Right lobe of liver (tissue), 6 donors: ENCODE data around the gene RPS28. TPM values are rescaled to one million over a fixed set of nuclear protein-coding genes. Genes with fewer than 3 reads are reported as not detected.
"Not testable (repeated sequence)": the region's sequence is repeated elsewhere in the genome, so short reads cannot be mapped to it uniquely, and the experiment has no call there.

Experiments
- ATAC-seq, 4 donors: fragments of 200-7000 bp; cut with Tn5 transposase; one replicate each; pipeline ENCODE4 v1.9.1; 2020; ENCODE audit warnings: mild to moderate bottlenecking in 4 of 4, moderate library complexity in 4 of 4
- DNase-seq, 3 donors: peaks; one replicate each; pipeline ENCODE4 v3.0.0-alpha.2; 2020
- H3K27ac ChIP-seq, 3 donors: fragments of 200-600 bp; one replicate each; pipeline ENCODE4 v1.8.0; 2022
- H3K27me3 ChIP-seq, 2 donors: fragments of 200-600 bp; one replicate each; pipeline ENCODE4 v1.8.0; 2022
- H3K36me3 ChIP-seq, 4 donors: fragments of 200-600 bp; sonication (generic) in 1 of 4; one replicate each; pipeline versions ENCODE4 v1.5.1 to v1.8.0; 2017 to 2022; ENCODE audit warnings: control low read depth in 1 of 4
- H3K4me1 ChIP-seq, 4 donors: fragments of 200-600 bp; sonication (generic) in 1 of 4; one replicate each; pipeline versions ENCODE4 v1.5.1 to v1.8.0; 2017 to 2022; ENCODE audit warnings: control low read depth in 1 of 4
- H3K4me3 ChIP-seq, 3 donors: fragments of 200-600 bp; one replicate each; pipeline ENCODE4 v1.8.0; 2022
- H3K9me3 ChIP-seq, 4 donors: fragments of 200-600 bp; sonication (generic) in 1 of 4; one replicate each; pipeline versions ENCODE4 v1.5.1 to v1.8.0; 2017 to 2022; ENCODE audit warnings: control low read depth in 1 of 4
- POLR2A ChIP-seq: fragments of 450-650 bp; IDR thresholded peaks from one replicate; pipeline ENCODE4 v1.6.1; 2017; ENCODE audit warnings: antibody characterized with exemption, mild to moderate bottlenecking
- WGBS: methylation state at CpG from one replicate; pipeline ENCODE4 v1.1.6; 2018; ENCODE audit warnings: low coverage, low lambda C conversion rate; ENCODE audit not compliant: insufficient coverage; ENCODE audit errors: missing lambda C conversion rate; 5-methylcytosine and 5-hydroxymethylcytosine counted together
- intact Hi-C, 2 donors: fragments of 100-400 bp; cut with DNase I; formaldehyde crosslinking; loops; one replicate each; pipeline versions ENCODE4 v1.11.2 to v1.14.1; 2022
- total RNA-seq, 6 experiments: library from RNA; depleted of rRNA in 2 of 6; stranded (reverse); fragments of >200 nt in 2 of 6; fragmentation: NEBNext Ultra II Directional in 3 of 6; extraction: Animal tissue kit (Norgen Biotek cat#: 25700) in 3 of 6; gene quantifications; one replicate each; pipeline versions ENCODE4 v1.1.0 to v1.2.4, GENCODE V29; 2016 to 2023
- TF ChIP-seq, protein P1 (sequence below), 4 donors: fragments of 200-600 bp in 3 of 4; fragments of 450-650 bp in 1 of 4; IDR thresholded peaks; one replicate each; pipeline versions ENCODE4 v1.5.1 to v1.8.0; 2016 to 2022; ENCODE audit warnings: antibody characterized with exemption in 4 of 4, mild to moderate bottlenecking in 2 of 4
- donor health status: DM: no; HTN: yes; CAD: no.
- donor health status: DM: no; HTN: no; CAD: no.
- donor health status: DM: no; HTN: no; CAD: no.
- donor health status: DM: no; HTN: yes; CAD: no.
- donor health status: DM: no; HTN: yes; CAD: no.

RPS28 gene
- total RNA-seq, 6 experiments from 2014 or later = 147 to 669 (median 564) TPM

DNA sequence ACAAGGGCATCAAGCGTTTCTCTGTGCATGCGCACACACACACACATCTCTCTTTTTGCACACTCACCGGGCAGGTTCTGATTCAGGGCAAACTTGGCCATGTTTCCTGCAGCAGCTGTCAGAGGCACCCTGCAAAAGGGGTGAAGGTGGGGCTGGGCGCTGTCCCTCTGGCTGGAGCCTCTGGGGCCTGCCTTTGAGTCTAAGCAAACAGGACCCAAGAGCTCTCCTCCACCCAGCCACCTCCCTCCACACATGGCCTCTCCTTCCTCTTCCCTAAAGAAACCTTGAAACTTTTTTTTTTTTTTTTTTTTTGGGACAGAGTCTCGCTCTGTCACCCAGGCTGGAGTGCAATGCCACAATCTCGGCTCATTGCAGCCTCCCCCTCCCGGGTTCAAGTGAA lies 16.4 kb downstream of the RPS28 start:
- peaks cover 0 to 6% (median 3%) of the 10 kb centered on the region in 4 donors for H3K4me1 ChIP-seq
- TF ChIP-seq, protein P1, sequence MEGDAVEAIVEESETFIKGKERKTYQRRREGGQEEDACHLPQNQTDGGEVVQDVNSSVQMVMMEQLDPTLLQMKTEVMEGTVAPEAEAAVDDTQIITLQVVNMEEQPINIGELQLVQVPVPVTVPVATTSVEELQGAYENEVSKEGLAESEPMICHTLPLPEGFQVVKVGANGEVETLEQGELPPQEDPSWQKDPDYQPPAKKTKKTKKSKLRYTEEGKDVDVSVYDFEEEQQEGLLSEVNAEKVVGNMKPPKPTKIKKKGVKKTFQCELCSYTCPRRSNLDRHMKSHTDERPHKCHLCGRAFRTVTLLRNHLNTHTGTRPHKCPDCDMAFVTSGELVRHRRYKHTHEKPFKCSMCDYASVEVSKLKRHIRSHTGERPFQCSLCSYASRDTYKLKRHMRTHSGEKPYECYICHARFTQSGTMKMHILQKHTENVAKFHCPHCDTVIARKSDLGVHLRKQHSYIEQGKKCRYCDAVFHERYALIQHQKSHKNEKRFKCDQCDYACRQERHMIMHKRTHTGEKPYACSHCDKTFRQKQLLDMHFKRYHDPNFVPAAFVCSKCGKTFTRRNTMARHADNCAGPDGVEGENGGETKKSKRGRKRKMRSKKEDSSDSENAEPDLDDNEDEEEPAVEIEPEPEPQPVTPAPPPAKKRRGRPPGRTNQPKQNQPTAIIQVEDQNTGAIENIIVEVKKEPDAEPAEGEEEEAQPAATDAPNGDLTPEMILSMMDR (IDR thresholded peaks at IDR 0.05) = no peak
- TF ChIP-seq POLR2A = no peak
- H3K4me3 ChIP-seq = no peak overlapping the region
- no peaks in the 10 kb centered on the region for H3K36me3 ChIP-seq
- H3K9me3 ChIP-seq = no peaks in the 10 kb centered on the region
- WGBS = 50% methylated on average over 1 of the region's 7 CpGs
- DNase-seq = no peak
- no peak overlapping the region for H3K27ac ChIP-seq
- ATAC-seq = no peak
- intact Hi-C loops = no loop called here
- H3K27me3 ChIP-seq = peaks cover 0 to 18% of the 10 kb centered on the region in 2 donors

DNA sequence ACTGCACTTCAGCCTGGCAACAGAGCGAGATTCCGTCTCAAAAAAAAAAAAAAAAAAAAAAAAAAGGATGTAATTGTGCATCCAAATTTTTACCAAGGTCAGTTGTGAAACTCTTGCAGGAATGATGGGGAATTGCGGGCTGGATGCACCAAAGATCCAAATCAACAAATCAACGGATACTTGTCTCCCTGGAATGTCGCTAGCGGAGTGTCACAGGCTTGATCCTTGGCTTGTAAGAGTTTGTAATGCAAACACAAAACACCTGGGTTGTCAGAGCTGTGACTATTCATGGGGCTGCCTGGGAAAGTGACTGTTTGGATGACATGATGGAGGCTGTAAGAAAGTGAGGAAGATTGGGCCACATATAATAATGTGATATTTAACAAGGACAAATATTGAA lies 17.5 kb downstream of the RPS28 start:
- H3K4me1 ChIP-seq = peaks cover 0 to 14% (median 3%) of the 10 kb centered on the region in 4 donors
- no peak for DNase-seq

DNA sequence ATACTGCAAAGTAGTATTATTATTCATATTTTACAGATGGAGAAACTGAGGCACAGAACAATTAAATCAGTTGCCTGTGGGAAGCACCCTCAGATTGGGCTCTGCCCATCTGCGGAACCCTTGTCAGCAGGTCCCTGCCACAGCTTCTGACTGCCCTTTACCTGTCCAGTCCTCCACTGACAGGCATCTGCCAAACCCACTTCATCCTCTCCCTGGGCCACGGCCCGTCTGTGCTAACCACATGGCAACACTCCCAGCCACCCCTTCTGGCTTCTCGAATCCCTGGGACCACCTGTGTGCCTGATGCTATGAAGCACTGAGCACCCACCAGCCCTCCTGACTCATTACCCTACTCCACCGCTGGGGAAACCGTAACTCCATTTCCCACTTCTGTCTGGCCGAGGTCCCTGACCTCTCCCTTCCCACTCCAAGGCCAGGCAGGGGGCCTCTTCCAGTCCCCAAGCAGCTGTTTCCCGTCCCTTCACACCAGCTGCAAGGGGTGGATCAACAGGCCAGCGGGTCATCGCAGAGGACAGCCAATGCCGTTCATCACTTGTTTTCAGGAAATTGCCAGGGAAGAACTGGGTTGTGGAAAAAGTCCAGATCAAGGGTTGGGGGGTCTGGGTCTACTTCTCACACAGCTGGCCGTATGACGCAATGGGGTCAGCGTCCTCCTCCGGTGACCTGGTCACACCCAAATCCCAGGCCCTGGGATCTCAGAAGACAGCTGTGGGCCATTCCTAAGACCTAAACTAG lies 19.2 kb downstream of the RPS28 start:
- H3K4me3 ChIP-seq = no peak overlapping the region
- peak; percentile 34 to 60 (median 46) for ATAC-seq

More for the DNA sequence above, 17.5 kb downstream of the RPS28 start:
- WGBS = 48% methylated on average over 4 of the region's 6 CpGs
- Histone ChIP-seq H3K27me3 (peaks cover 0 to 9% of the 10 kb centered on the region in 2 donors), H3K36me3 (no peaks in the 10 kb centered on the region), H3K9me3 (no peaks in the 10 kb centered on the region), H3K27ac (no peak overlapping the region), H3K4me3 (no peak overlapping the region)
- ATAC-seq = no peak
- intact Hi-C loops = no loop called here
- TF ChIP-seq, protein P1 (IDR thresholded peaks at IDR 0.05) = no peak
- no peak for TF ChIP-seq POLR2A

DNA sequence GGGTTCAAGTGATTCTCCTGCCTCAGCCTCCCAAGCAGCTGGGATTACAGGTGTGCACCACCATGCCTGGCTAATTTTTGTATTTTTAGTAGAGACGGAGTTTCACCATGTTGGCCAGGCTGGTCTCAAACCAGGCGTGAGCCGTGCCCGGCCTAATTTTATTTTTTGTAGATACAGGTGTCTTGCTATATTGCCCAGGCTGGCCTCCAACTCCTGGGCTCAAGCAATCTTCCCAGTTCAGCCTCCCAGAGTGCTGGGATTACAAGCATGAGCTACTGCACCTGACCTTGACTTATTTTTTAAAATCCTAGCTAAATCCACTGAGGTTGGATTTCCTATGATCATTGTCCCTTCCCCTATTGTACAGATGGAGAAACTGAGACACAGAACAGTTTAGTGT lies 20.2 kb downstream of the RPS28 start:
- H3K4me3 ChIP-seq, H3K4me1 ChIP-seq, H3K27me3 ChIP-seq, ATAC-seq, intact Hi-C loops, DNase-seq, H3K36me3 ChIP-seq, H3K9me3 ChIP-seq: not testable (repeated sequence)
- WGBS = no CpG with 5 or more reads among the region's 4 CpGs
- H3K27ac ChIP-seq = peak overlapping the region in 2 of 3 donors; percentile 16 to 18

More for the DNA sequence above, 19.2 kb downstream of the RPS28 start:
- intact Hi-C loops = no loop called here
- WGBS = 19% methylated on average over 15 of the region's 15 CpGs
- Histone ChIP-seq H3K36me3 (no peaks in the 10 kb centered on the region), H3K4me1 (peaks cover 0 to 9% (median 0%) of the 10 kb centered on the region in 4 donors), H3K27ac (peak overlapping the region in 2 of 3 donors; percentile 16 to 18), H3K27me3 (no peaks in the 10 kb centered on the region), H3K9me3 (no peaks in the 10 kb centered on the region)
- peak; percentile 61 to 73 (median 64) for DNase-seq
- TF ChIP-seq POLR2A = no peak
- TF ChIP-seq, protein P1 (IDR thresholded peaks at IDR 0.05) = peak in 1 of 4 donors; percentile 22

DNA sequence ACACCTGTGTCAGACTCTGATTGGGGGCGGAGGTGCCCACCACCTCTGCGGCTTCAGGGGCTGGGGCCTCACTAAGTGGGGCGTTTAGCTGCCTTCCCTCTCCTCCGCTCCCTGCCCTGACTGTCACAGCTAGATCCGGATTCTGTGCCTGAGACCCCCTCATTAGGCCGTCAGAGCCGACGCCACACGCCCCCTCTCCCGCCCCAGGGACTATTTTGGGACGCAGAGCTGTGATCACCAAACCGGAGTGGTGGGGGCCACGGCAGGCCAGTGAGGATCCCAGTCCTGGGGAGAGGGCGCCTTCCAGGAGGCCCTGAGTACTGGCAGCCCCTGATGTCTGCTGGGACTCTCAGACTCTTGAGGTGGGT lies 21.0 kb downstream of the RPS28 start:
- H3K36me3 ChIP-seq = no peaks in the 10 kb centered on the region
- H3K27ac ChIP-seq = peak overlapping the region; percentile 40 to 72 (median 68)
- H3K4me1 ChIP-seq = peaks cover 0 to 9% (median 0%) of the 10 kb centered on the region in 4 donors
- H3K9me3 ChIP-seq = no peaks in the 10 kb centered on the region
- H3K27me3 ChIP-seq = no peaks in the 10 kb centered on the region
- WGBS = 32% methylated on average over 11 of the region's 14 CpGs
- TF ChIP-seq, protein P1 (IDR thresholded peaks at IDR 0.05) = no peak
- TF ChIP-seq POLR2A = no peak
- H3K4me3 ChIP-seq = peak overlapping the region; percentile 12 to 55 (median 52)
- DNase-seq = no peak
- no peak for ATAC-seq
- intact Hi-C loops = no loop called here
